Lower lobe of right lung (tissue), 2 donors: ENCODE measurements around the gene SEMA3A. TPM values are rescaled to one million over a fixed set of nuclear protein-coding genes. Genes with fewer than 3 reads are reported as not detected.
A peak's percentile ranks its signal among the peaks of the same experiment; 100 is the strongest.

Source experiments
- ATAC-seq, 2 donors: fragments of 200-7000 bp; cut with Tn5 transposase; one replicate each; pipeline ENCODE4 v1.9.1; 2020 to 2022; ENCODE audit warnings: mild to moderate bottlenecking in 2 of 2, moderate library complexity in 2 of 2
- DNase-seq: peaks from one replicate; pipeline ENCODE4 v3.0.0-alpha.2; 2020
- H3K27ac ChIP-seq: fragments of 200-600 bp; one replicate; pipeline ENCODE4 v1.8.0; 2022
- H3K27me3 ChIP-seq: fragments of 200-600 bp; one replicate; pipeline ENCODE4 v1.8.0; 2022; ENCODE audit warnings: low read depth
- H3K36me3 ChIP-seq: fragments of 200-600 bp; one replicate; pipeline ENCODE4 v1.8.0; 2022; ENCODE audit warnings: mild to moderate bottlenecking
- H3K4me1 ChIP-seq: fragments of 200-600 bp; one replicate; pipeline ENCODE4 v1.8.0; 2022
- H3K4me3 ChIP-seq: fragments of 200-600 bp; one replicate; pipeline ENCODE4 v1.8.0; 2022; ENCODE audit warnings: mild to moderate bottlenecking
- H3K9me3 ChIP-seq: fragments of 200-600 bp; one replicate; pipeline ENCODE4 v1.8.0; 2022
- CTCF ChIP-seq: fragments of 200-600 bp; IDR thresholded peaks from one replicate; pipeline ENCODE4 v1.8.0; 2022; ENCODE audit warnings: antibody characterized with exemption, mild to moderate bottlenecking
- intact Hi-C: fragments of 100-400 bp; cut with DNase I; formaldehyde crosslinking; loops from one replicate; pipeline ENCODE4 v1.11.0; 2022
- total RNA-seq: library from RNA; stranded (reverse); fragmentation: NEBNext Ultra II Directional; extraction: Animal tissue kit (Norgen Biotek cat#: 25700); gene quantifications from one replicate; pipeline ENCODE4 v1.2.1, GENCODE V29; 2021
- donor health status: DM: no; HTN: yes; CAD: no; lungs with severe emphysema.

SEMA3A gene
- total RNA-seq, 1 donor from 2014 or later, result 9.7 TPM

DNA sequence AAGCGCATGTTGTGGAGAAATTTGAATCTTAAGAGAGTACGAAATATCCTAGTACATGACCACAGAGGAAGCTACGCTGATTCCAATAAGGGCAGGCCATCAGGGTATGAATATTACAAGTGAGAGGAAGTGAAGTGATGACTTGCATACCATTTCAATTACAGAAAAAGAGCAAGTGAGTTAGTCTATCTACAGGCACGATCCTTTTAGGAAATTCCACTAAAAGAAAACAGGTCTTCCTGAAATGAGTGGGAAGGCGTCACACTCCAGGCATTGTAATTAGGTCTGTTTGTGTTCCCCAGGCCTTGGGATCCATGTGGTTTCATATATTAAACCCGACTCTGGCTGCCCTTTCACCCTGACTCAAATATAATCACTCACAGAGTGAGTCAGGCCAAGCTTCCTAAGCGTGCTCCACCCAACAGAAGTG is 152.5 kb downstream of the SEMA3A start:
- Histone ChIP-seq H3K4me3 (no peak overlapping the region), H3K27ac (no peak overlapping the region), H3K36me3 (no peaks in the 10 kb centered on the region), H3K4me1 (no peaks in the 10 kb centered on the region), H3K9me3 (no peaks in the 10 kb centered on the region), H3K27me3 (no peaks in the 10 kb centered on the region)
- no peak for DNase-seq
- TF ChIP-seq CTCF, result no peak
- intact Hi-C loops, result no loop called here
- ATAC-seq, result peak in 1 of 2 donors; percentile 29

DNA sequence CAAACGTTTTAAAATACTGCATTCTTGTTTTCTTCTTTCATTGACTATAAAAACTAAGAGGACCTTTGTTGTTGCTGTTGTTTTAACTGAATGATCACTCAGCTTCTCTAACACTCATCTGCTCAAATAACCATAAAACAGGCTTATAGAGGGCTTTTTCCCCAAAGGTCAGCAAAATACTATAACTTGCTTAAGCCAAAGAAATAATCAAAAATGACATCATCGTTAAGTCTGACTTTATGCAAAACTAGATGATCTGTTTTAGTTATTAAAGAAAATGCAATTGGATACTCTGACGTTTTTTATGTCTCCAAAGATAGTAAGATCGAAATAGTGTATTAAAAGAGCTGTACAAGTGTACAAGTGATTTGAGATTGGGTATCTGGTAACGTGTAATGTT is 152.9 kb downstream of the SEMA3A start:
- Histone ChIP-seq H3K27ac (no peak overlapping the region), H3K4me1 (no peaks in the 10 kb centered on the region), H3K36me3 (no peaks in the 10 kb centered on the region), H3K9me3 (no peaks in the 10 kb centered on the region), H3K4me3 (no peak overlapping the region), H3K27me3 (no peaks in the 10 kb centered on the region)
- DNase-seq (no peak), ATAC-seq (no peak)
- intact Hi-C loops, result no loop called here
- no peak for TF ChIP-seq CTCF

- no peaks in the 10 kb centered on the region for H3K4me1 ChIP-seq
- H3K36me3 ChIP-seq, result no peaks in the 10 kb centered on the region
- no peaks in the 10 kb centered on the region for H3K27me3 ChIP-seq
- intact Hi-C loops, result no loop called here
- H3K4me3 ChIP-seq, result no peak overlapping the region
- DNase-seq, result no peak
- no peaks in the 10 kb centered on the region for H3K9me3 ChIP-seq
- no peak for ATAC-seq
- no peak overlapping the region for H3K27ac ChIP-seq
- TF ChIP-seq CTCF, result no peak
These were observed 154.2 kb downstream of the SEMA3A start for GRCh38 chr7:84040355-84040754.

- ATAC-seq (no peak), DNase-seq (no peak)
- Histone ChIP-seq H3K36me3 (no peaks in the 10 kb centered on the region), H3K4me1 (no peaks in the 10 kb centered on the region), H3K9me3 (no peaks in the 10 kb centered on the region), H3K27me3 (no peaks in the 10 kb centered on the region), H3K4me3 (no peak overlapping the region), H3K27ac (no peak overlapping the region)
- TF ChIP-seq CTCF, result no peak
- intact Hi-C loops, result no loop called here
These were observed 155.2 kb downstream of the SEMA3A start for GRCh38 chr7:84039432-84039831.

GRCh38 chr7:84027678-84028077 is 166.9 kb downstream of the SEMA3A start:
- Histone ChIP-seq H3K27me3 (no peaks in the 10 kb centered on the region), H3K36me3 (no peaks in the 10 kb centered on the region), H3K27ac (no peak overlapping the region), H3K4me1 (peaks cover 6% of the 10 kb centered on the region), H3K4me3 (no peak overlapping the region), H3K9me3 (no peaks in the 10 kb centered on the region)
- ATAC-seq (no peak), DNase-seq (no peak)
- intact Hi-C loops, result no loop called here
- no peak for TF ChIP-seq CTCF
